ENCODE data around the gene REEP1. TPM values are rescaled to one million over a fixed set of nuclear protein-coding genes. Genes with fewer than 3 reads are reported as not detected.

REEP1 gene
- total RNA-seq, 2 experiments from 2014 or later = 0.23 to 0.25 TPM

DNA sequence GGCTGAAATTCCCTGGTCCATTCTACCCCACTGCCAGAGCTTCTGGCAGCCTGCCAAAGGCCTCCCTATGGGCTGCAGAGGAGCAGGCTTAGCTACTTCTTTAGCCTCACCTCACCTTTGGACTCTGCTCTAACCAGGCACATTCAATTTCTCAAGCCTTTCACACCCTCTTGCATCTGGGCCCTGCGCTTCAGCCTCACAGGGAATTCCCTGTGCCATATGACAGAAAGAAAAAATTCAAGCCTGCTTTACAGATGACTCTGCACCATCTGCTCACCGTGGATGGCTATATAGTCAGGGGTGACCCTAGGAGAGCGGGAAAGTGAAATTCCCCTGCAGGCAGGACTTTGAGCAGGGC lies 62.5 kb downstream of the REEP1 start:
- no peak overlapping the region for H3K4me3 Mint-ChIP-seq
- ChIA-PET CTCF (no interaction called here), POLR2A (no interaction called here)
- DNase-seq (no peak), ATAC-seq (peak; percentile 14)
- intact Hi-C loops (cut with micrococcal nuclease) = no loop called here
- peaks cover 20% of the 10 kb centered on the region for H3K9me3 Mint-ChIP-seq
- H3K36me3 Mint-ChIP-seq (ENCODE audit: low read depth) = peaks cover 13% of the 10 kb centered on the region
- TF ChIP-seq, protein P1, sequence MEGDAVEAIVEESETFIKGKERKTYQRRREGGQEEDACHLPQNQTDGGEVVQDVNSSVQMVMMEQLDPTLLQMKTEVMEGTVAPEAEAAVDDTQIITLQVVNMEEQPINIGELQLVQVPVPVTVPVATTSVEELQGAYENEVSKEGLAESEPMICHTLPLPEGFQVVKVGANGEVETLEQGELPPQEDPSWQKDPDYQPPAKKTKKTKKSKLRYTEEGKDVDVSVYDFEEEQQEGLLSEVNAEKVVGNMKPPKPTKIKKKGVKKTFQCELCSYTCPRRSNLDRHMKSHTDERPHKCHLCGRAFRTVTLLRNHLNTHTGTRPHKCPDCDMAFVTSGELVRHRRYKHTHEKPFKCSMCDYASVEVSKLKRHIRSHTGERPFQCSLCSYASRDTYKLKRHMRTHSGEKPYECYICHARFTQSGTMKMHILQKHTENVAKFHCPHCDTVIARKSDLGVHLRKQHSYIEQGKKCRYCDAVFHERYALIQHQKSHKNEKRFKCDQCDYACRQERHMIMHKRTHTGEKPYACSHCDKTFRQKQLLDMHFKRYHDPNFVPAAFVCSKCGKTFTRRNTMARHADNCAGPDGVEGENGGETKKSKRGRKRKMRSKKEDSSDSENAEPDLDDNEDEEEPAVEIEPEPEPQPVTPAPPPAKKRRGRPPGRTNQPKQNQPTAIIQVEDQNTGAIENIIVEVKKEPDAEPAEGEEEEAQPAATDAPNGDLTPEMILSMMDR (IDR thresholded peaks at IDR 0.05) = no peak
- H3K27ac Mint-ChIP-seq = no peak overlapping the region
- H3K4me1 Mint-ChIP-seq (ENCODE audit: low read depth) = peaks cover 21% of the 10 kb centered on the region
- peaks cover 7% of the 10 kb centered on the region for H3K27me3 Mint-ChIP-seq

DNA sequence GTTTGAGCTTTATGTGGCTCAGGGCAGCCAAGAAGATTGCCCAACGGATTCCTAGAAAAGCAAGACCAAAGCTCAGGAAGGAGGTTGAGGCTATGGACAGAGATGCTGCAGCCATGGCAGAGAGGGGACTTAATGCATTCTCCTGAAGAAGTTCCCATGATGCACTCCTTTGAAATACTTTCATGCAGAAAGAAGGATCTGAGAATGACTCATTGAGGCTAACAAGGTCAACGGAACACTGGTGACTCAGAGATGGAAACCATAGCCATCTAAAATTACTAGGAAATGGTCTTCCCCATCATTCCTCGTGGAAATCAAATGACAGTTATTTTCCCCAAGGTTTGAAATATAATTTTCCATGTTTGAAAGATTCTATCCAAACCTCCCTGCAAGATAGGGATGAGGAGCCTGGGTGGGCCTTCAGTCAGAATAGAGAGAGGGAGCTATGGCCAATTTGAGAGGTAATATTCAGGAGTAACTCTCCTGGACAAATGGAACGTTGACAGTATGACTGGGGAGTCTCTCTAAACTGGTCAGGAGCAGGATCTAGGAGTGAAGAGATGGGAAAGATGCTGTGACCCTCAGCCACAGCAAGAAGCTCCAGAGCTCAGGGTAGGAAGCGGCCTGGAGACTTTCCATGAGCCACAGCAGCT lies 63.0 kb downstream of the REEP1 start:
- intact Hi-C loops (cut with micrococcal nuclease) = no loop called here
- POLR2A ChIA-PET = no interaction called here
- Mint-ChIP-seq H3K4me1 (ENCODE audit: low read depth) (peaks cover 21% of the 10 kb centered on the region), H3K27ac (peak overlapping the region; percentile 44), H3K36me3 (ENCODE audit: low read depth) (peaks cover 13% of the 10 kb centered on the region), H3K27me3 (peaks cover 7% of the 10 kb centered on the region), H3K9me3 (peaks cover 20% of the 10 kb centered on the region), H3K4me3 (no peak overlapping the region)
- peak; percentile 87 for ATAC-seq
- CTCF ChIA-PET = interaction anchor here (2.4 kb wide), 1 partner anchor 53 kb away, joined by 10 read pairs; no protein-coding TSS in a partner anchor
- TF ChIP-seq, protein P1 (IDR thresholded peaks at IDR 0.05) = no peak
- DNase-seq = peak; percentile 27

- peaks cover 21% of the 10 kb centered on the region for H3K4me1 Mint-ChIP-seq (ENCODE audit: low read depth)
- CTCF ChIA-PET = interaction anchor here (1.3 to 2.4 kb wide), 2 partner anchors 11 to 51 kb away, joined by 3 to 10 read pairs; no protein-coding TSS in a partner anchor
- no peak overlapping the region for H3K4me3 Mint-ChIP-seq
- no peak for ATAC-seq
- POLR2A ChIA-PET = no interaction called here
- H3K27ac Mint-ChIP-seq = no peak overlapping the region
- TF ChIP-seq, protein P1 (IDR thresholded peaks at IDR 0.05) = no peak
- intact Hi-C loops (cut with micrococcal nuclease) = no loop called here
- H3K27me3 Mint-ChIP-seq = peaks cover 4% of the 10 kb centered on the region
- peaks cover 13% of the 10 kb centered on the region for H3K36me3 Mint-ChIP-seq (ENCODE audit: low read depth)
- DNase-seq = no peak
- H3K9me3 Mint-ChIP-seq = peaks cover 22% of the 10 kb centered on the region
Measured at GRCh38 chr2:86272111-86272510, 65.3 kb downstream of the REEP1 start.

DNA sequence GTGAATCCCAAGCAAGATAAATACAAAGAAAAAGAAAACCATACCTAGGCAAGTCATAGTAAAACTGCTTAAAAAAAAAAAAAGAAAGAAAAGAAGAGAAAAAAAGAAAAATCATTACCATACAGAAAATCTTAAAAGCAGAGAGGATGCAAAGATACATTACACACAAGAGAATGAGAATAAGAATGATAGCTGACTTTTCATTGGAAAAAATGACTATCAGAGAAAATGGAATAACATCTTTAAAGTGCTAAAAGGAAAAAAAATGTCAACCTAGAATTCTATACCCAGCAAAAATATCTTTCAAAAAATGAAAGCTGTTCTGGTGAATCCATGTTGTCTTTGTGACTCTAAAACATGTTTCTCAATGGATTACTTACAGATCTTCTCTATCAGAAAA lies 66.2 kb downstream of the REEP1 start:
- no peak for DNase-seq
- Mint-ChIP-seq H3K9me3 (peaks cover 22% of the 10 kb centered on the region), H3K36me3 (ENCODE audit: low read depth) (peaks cover 13% of the 10 kb centered on the region), H3K27me3 (peaks cover 3% of the 10 kb centered on the region), H3K4me3 (no peak overlapping the region), H3K4me1 (ENCODE audit: low read depth) (peaks cover 21% of the 10 kb centered on the region), H3K27ac (no peak overlapping the region)
- no peak for ATAC-seq
- ChIA-PET CTCF (no interaction called here), POLR2A (no interaction called here)
- intact Hi-C loops (cut with micrococcal nuclease) = no loop called here
- TF ChIP-seq, protein P1 (IDR thresholded peaks at IDR 0.05) = no peak

DNA sequence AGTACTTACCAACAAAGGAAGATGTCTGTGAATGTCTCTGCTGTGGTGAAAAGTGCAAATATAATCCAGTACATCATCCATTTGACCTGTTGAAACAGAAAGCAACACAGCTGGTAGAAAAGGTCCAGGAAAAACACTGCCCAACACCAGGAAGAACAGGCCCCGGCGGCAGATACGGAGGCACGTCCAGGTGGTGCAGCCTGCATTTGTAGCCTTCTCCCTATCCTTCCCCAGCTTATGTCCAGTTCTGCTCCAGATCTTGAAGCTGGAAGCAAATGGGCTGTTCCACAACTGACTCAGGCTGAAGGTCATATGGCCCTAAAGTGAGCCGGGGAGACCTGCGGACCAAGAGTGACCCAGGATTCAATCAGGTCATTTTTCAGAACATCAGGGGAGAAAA lies 73.5 kb downstream of the REEP1 start:
- Mint-ChIP-seq H3K4me1 (ENCODE audit: low read depth) (no peaks in the 10 kb centered on the region), H3K36me3 (ENCODE audit: low read depth) (no peaks in the 10 kb centered on the region), H3K27ac (no peak overlapping the region), H3K4me3 (no peak overlapping the region), H3K9me3 (no peaks in the 10 kb centered on the region), H3K27me3 (peaks cover 3% of the 10 kb centered on the region)
- TF ChIP-seq, protein P1 (IDR thresholded peaks at IDR 0.05) = no peak
- ATAC-seq = no peak
- intact Hi-C loops (cut with micrococcal nuclease) = no loop called here
- ChIA-PET POLR2A (no interaction called here), CTCF (no interaction called here)
- DNase-seq = no peak

Measured in activated CD8-positive, alpha-beta T cell treated with anti-CD3 and anti-CD28 coated beads for 36 hours (primary cell).